ENCODE results near the gene TSPOAP1.

Gene TSPOAP1

DNA sequence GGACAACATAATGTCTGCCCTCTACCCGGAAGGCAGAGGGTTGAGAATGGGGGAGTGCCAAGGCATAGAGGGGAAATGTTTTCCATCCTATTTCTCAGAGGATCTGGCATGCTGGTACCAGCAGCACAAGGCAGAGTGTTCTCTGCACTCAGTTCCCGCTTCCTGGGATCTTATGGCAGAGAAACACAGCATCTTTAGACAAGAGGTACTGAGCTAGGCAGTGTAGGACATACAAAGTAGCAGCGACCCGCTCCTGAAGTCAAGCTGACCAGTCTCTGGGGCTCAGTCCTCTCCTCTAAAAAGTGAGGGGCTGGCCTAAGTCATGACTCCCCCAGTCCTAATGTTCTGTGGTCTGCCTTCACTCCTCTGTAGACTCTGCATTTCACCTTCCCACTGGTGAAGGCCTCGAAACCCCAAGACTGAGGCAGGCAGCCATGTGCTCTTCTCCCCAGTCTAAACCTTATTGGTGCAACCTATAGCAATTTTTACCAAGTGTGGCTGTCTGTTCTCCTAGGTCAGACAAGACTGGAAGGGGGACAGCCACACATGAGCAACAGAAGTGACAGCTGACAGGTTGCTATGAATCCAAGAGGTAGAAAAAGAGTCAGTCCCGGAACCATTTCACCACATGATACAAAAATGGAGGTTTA, 11.3 kb upstream of the TSPOAP1 start:
- no peak for FAIRE-seq

- FAIRE-seq, result no peak
Observed at GRCh38 chr17:58338841-58339754, 10.5 kb upstream of the TSPOAP1 start.

DNA sequence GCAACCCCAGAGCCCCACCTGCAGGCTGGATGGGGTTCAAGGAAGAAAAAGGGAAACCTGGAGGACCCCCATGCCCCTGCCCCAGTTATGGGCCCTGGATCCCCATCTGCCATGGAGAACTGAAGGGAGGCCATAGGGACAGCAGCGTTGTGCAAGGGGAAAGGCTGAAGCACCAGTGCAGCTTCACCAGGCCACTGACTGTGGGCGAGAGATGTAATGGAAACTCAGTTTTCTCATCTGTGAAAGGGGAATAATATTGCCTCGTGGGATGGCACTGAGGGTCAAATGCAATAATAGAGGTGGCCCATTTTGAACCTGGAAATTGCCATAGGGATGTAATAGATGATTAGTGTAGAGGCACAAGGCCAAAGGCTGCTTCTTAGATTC, 9.9 kb upstream of the TSPOAP1 start:
- FAIRE-seq, result no peak

DNA sequence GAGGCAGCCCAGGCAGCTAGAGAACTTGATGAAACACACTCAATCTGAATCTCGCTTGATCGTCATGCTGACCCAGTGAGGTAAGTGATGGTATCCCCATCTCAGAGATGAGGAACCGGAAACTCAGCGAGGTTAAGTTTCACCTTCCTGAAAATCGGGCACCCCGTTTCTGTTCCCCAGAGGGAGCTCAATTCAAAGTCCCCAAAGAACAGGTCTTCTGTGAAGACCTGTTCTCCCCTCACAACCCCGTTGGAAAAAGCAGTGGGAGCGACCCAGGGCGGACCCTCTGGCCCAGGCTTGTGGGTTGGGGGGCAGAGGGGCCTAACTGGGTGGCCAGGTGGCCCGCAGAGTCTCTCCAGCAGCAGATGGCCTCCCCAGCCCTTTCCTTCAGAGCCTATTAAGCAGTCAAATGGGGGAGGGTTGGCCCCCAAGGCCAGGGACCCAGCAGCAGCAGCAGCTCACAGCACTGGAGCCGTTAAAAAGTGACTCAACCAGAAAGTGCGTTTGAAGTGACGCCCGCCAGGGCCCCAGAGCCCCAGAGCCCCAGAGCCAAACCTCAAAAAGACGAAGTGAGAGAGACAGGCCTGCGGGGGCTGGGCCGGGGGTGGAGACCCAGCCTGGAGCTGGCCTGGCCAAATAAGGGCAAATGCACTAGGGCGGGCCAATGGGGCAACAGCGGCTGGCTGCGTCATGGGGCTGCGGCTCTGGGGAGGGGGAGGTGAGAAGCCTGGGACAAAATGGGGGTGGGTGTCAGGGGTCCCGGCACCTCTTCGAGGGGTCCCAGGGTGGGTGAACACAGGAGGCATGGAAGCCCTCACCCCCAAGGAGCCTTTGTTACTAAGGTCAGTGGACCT, 9.2 kb upstream of the TSPOAP1 start:
- FAIRE-seq, result no peak

GRCh38 chr17:58337210-58337599, 8.6 kb upstream of the TSPOAP1 start:
- FAIRE-seq, result no peak

GRCh38 chr17:58336456-58337209, 8.0 kb upstream of the TSPOAP1 start:
- FAIRE-seq, result no peak

DNA sequence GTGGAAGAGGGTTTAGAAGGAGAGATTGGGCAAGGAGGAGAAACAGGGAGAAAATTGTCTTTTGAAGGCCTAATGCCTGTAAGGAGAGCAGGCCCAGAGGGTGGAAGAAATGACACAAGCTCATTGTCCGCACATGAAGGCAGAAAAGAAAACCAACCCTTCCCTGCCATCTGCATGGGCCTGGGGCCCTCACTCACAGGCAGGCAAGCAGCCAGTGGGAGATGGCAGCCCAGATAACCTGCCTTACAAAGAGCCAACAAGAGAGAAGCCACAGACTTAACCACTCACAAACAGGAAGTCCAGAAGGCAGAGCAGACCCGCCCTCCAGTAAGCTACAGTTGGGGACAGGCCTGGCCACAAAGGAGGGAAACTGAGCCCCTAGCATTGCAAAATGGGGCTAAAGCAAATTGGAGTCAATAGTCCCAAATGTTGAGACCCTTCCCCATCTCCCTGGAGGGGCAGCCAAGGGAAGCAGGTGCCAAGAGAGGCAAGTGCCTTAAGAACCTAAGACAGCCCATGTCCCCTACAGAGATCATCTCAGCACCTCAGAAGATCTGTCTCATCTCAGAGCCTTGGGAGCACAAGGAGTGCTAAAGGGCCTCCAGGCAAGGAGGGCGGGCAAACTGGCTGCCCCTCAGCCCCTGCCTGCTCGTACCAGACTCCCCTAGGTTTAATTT, 7.3 kb upstream of the TSPOAP1 start:
- no peak for FAIRE-seq

- FAIRE-seq, result no peak
Observed at GRCh38 chr17:58335061-58335731, 6.6 kb upstream of the TSPOAP1 start.

DNA sequence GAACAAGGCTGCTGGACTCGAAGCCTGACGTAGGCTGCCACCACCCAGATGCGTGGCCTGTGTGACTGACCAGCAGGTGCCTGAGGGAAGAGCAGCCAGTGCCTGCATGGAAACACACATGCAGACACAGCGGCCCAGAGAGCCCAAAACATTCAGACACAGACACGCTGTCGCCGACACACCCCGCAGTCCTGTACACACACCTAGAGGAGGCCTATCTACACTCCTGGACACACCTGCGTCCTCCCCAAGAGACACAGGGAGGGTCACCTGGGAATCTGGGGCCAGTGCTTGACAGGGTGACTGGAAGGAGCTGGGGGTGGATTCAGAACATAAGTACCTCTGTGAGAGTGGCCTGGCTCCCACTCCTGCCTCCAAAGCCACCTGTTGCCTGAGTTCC, 6.1 kb upstream of the TSPOAP1 start:
- FAIRE-seq, result no peak

DNA sequence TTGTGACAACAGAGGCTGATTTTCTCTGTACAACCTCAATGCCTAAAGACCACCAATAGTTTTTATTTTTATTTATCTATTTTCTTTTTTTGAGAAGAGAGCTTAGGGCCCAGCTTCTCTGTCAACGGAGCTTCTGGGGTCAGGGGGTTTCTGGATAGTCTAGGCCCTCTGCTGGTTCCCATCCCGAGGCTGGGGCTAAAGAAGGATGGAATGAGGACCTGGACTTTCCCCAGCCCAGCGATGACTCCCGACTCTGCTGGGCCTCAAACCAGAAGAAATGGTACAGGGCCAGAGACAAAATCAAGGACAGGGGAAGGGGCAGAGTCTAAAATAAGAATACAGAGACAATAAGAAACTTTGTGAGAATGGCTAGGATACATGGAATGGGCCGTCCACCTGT, 5.7 kb upstream of the TSPOAP1 start:
- FAIRE-seq, result no peak

DNA sequence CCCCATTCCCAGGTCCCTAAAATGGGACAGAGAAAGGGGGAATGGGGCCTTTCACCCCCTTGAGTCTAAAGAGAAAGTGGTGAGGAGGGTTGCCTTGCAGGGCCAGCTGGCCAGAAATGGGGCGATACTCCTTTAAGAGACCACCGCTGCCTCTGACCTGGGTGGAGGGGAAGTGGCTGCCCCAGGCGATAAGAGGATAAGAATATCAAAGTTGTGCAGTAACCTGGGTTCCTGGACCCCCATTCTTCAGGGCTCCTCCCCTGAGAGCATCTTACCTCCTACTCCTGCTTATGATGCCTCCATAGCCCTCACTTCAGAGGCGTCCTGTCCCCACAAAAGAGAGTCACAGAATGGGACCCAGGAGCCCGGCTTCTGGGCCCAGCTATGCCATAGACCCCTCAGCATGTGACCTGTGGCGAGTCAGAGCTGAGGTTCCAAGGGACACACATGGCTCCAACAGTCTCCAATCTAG, 5.2 kb upstream of the TSPOAP1 start:
- no peak for FAIRE-seq

- FAIRE-seq, result no peak
Observed at GRCh38 chr17:58332778-58333735, 4.5 kb upstream of the TSPOAP1 start.

- no peak for FAIRE-seq
Observed at GRCh38 chr17:58331815-58332777, 3.5 kb upstream of the TSPOAP1 start.

GRCh38 chr17:58330997-58331814, 2.6 kb upstream of the TSPOAP1 start:
- no peak for FAIRE-seq

DNA sequence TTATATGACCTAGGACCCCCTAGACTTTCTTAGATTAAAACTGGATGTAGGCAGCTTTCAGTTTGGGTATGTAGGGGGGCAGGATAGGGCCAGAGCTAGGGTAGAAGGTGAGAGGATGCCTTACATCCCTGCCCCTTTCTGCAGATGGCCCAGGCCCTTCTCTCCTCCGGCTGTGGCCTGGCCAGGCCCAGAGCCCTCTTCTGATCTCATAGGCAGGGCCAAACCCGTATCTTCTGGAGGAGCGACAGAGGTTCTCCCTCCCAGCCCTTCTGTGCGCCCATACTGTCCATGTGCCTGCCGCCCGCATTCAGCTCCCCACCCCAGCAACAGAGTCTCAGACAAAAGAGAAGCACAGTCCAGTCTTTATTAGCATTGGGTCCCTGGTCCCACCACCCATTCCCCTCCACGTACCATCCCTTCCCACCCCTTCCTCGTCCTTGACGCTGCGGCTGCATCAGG, 2.0 kb upstream of the TSPOAP1 start:
- FAIRE-seq, result no peak

DNA sequence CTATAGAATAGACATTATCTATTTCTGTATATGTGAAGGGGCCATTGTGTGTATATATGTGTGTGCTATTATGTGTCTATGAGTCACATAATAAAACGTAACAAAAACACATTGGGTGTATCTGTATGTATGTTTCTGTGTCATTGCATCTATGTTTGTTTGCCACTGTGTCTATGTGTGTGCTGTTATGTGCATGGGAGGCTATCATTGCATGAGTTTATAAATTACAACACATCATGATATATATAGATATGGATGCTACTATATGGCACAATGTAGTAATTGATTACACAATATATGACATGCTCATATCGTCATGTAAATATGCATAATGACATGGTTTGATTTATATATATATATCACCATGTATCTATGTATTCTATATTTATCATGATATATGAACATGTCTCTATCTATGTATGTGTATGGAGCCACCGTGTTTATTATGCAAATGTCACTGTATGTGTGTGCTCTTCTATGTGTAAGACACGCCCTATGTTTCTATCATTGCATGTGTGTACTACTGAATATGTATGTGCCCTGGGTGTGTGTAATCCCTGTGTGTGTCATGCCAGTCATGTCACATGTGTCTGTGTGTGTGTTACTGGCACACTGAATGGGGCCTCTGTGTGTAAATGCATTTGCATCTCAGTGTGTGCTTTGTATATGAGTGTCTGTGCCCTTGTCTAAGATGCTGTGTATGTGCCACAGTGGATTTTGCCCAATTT, 1.4 kb upstream of the TSPOAP1 start:
- no peak for FAIRE-seq

All from G401.6 (cell line).